ENCODE results near the gene ATP6V0A1. TPM values are rescaled to one million over a fixed set of nuclear protein-coding genes. Genes with fewer than 3 reads are reported as not detected.
A peak's percentile ranks its signal among the peaks of the same experiment; 100 is the strongest.

ATP6V0A1 gene
- total RNA-seq, 2 donors from 2014 or later = 6.7 to 13.9 TPM

DNA sequence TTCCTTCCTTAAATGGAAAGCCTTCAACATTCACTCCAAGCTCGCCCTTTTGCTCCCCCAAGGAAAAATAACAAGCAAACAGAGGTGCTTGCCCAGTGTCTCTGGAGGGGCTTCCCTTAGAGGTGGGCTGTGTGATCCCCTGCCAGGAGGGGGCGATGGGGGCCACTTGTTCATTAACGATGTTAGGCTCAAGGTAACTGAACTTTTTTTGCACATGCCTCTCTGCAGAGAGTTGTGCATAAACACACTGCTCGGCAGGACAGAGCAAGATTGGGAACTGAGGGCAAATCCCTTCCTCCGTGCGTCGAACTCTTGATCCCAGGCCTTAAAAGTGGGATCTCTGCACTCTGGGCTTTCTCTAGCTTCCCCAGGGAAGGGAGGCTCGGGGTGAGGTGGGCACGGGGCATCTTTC is 61.9 kb downstream of the ATP6V0A1 start:
- Mint-ChIP-seq H3K4me1 (ENCODE audit: low read depth in 2 of 2) (peaks cover 23 to 27% of the 10 kb centered on the region in 2 donors), H3K4me3 (no peak overlapping the region), H3K9me3 (no peaks in the 10 kb centered on the region), H3K36me3 (no peaks in the 10 kb centered on the region), H3K27ac (no peak overlapping the region), H3K27me3 (peaks cover 29 to 42% of the 10 kb centered on the region in 2 donors)
- ATAC-seq (no peak), DNase-seq (ENCODE audit: low spot score) (no peak)

DNA sequence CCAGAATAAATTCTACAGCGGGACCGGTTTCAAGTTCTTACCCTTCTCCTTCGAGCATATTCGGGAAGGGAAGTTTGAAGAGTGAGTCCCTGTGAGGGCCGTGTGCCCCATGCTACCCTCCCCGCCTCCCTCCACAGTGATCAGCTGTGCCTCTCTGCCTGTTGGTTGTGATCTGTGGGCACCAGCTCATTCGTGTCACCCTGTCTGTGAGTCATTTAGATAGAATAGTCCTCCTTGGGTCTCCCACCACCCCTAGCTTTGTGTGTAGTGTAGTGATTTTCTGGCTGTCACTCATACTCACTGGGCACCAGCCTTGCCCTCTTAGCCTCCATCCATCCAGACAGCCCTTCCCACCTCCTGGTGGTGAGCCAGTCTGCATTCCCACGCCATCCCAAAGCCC is 62.4 kb downstream of the ATP6V0A1 start:
- Mint-ChIP-seq H3K4me1 (ENCODE audit: low read depth in 2 of 2) (peaks cover 23 to 28% of the 10 kb centered on the region in 2 donors), H3K36me3 (no peaks in the 10 kb centered on the region), H3K27me3 (peaks cover 29 to 42% of the 10 kb centered on the region in 2 donors), H3K27ac (no peak overlapping the region), H3K9me3 (no peaks in the 10 kb centered on the region), H3K4me3 (no peak overlapping the region)
- ATAC-seq (peak in 1 of 2 donors; percentile 59), DNase-seq (ENCODE audit: low spot score) (no peak)

DNA sequence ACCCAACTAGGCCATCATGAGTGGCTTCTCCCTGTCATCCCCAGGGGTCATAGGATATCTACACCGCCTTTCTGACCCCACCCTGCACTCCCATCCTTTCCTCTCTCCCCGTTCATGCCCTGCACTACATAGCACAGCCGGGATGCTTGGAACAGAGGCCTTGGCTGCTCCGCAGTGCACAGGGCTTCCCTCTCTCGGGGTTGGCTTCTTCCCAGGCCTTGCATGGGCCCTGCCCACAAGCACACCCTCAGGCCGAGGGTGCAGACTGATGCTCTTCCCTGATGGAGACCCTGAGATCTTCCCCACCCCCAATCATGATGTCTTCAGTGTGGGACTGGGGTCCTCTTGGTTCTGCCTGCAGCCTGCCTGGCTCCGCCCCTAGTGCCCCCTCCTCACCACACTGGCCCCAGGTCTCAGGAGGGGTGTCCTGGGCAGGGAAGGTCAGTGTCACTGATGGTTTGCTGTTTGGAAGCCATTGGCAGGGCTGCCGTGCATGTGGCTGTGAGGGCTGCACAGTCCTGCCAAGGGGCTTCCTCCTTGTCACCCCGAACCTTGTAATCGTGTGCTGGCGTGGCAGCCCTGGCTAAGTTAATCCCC is 63.1 kb downstream of the ATP6V0A1 start:
- H3K27me3 Mint-ChIP-seq = peaks cover 26 to 35% of the 10 kb centered on the region in 2 donors
- ATAC-seq = no peak
- H3K4me1 Mint-ChIP-seq (ENCODE audit: low read depth in 2 of 2) = peaks cover 23 to 30% of the 10 kb centered on the region in 2 donors
- no peak overlapping the region for H3K4me3 Mint-ChIP-seq
- no peaks in the 10 kb centered on the region for H3K9me3 Mint-ChIP-seq
- H3K36me3 Mint-ChIP-seq = no peaks in the 10 kb centered on the region
- DNase-seq (ENCODE audit: low spot score) = no peak
- no peak overlapping the region for H3K27ac Mint-ChIP-seq

DNA sequence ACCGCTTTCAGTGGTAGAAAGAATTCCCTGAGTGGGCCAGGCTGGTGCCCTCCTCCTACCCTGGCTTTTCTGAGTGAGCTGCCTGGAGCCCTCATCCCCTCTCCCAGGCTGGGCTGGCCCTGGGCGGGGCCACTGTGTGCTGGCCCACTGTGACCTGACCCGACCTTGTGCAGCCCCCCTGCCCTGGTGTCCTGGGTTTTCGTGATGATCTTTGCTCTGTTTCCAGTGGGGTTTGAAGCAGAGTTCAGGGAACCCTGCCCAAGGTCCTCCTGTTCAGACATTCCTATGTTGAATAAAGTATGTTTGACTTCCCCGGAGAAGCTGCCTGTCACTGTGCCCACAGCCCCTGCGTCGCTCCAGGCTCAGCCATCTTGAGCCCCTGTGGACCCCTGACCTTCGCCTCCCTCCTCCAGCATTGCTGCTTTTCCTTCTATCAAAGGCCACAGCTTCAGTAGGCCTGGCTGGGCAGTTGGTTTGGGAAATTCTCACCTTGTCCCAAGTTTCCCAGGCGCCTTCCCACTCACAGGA is 63.6 kb downstream of the ATP6V0A1 start:
- H3K36me3 Mint-ChIP-seq = no peaks in the 10 kb centered on the region
- ATAC-seq (no peak), DNase-seq (ENCODE audit: low spot score) (no peak)
- peaks cover 26 to 35% of the 10 kb centered on the region in 2 donors for H3K27me3 Mint-ChIP-seq
- no peak overlapping the region for H3K27ac Mint-ChIP-seq
- no peak overlapping the region for H3K4me3 Mint-ChIP-seq
- H3K9me3 Mint-ChIP-seq = no peaks in the 10 kb centered on the region
- H3K4me1 Mint-ChIP-seq (ENCODE audit: low read depth in 2 of 2) = peaks cover 26 to 32% of the 10 kb centered on the region in 2 donors

DNA sequence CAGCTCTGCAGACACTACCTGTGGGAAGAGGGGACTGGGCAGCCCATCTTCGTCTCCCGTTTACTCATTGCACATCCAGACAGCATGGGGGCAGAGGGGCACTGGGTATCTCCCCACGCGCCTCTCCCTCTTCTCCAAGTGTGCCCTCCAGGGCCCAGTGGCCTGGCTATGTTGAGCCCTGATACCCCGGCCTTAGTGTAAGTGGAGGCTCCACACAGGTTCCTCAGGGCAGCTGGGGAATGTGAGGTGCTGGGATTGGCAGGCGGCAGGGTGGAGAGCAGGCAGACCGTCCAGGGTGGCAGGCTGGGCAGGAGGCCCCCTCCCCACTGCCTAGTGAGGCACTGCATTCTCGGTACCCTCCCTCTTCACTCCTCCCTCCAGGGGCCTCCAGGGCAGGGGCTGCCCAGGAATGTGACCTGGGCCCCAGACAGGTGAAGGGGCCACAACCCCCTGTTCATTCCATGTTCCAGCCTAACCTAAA is 64.2 kb downstream of the ATP6V0A1 start:
- ATAC-seq (no peak), DNase-seq (ENCODE audit: low spot score) (no peak)
- Mint-ChIP-seq H3K9me3 (no peaks in the 10 kb centered on the region), H3K4me1 (ENCODE audit: low read depth in 2 of 2) (peaks cover 25 to 29% of the 10 kb centered on the region in 2 donors), H3K4me3 (no peak overlapping the region), H3K27ac (no peak overlapping the region), H3K27me3 (peaks cover 24 to 35% of the 10 kb centered on the region in 2 donors), H3K36me3 (no peaks in the 10 kb centered on the region)

DNA sequence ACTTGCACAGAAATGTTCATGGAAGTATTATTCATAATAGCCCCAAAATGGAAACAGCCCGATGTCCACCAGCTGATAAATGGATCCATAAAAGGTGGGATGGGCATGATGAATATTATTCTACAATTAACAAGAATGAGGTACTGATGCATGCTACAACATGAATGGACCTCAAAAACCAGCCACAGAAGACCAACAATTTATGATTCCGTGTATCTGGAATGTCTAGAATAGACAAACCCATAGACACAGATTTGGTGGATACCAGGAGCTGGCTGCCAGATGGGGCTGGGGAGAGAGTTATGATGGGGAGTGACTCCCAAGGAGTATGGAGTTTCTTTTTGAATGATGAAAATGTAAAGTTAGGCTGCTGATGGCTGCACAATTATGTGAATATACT is 66.5 kb downstream of the ATP6V0A1 start:
- DNase-seq (ENCODE audit: low spot score) = no peak
- Mint-ChIP-seq H3K27me3 (peaks cover 18 to 24% of the 10 kb centered on the region in 2 donors), H3K9me3 (no peaks in the 10 kb centered on the region), H3K36me3 (no peaks in the 10 kb centered on the region), H3K4me3 (no peak overlapping the region), H3K27ac (no peak overlapping the region), H3K4me1 (ENCODE audit: low read depth in 2 of 2) (peaks cover 31 to 32% of the 10 kb centered on the region in 2 donors)
- ATAC-seq = no peak

DNA sequence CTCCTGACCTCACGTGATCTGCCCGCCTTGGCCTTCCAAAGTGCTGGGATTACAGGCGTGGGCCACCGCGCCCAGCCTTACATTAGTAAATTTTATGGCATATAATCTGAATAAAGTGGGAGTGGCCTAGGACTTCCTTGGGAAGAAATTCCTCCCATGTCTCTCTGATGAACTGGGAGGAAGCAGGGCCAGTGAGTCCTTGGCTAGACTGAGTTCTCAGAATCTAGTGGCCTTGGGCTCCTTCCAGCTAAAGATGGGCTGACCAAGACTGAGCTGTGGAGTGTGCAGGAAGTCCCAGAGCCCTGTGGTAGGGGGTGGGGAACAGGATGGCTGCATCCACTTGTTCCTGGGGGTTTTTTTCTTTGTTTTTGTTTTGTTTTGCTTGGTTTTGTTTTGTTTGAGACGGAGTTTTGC is 67.4 kb downstream of the ATP6V0A1 start:
- ATAC-seq = no peak

DNA sequence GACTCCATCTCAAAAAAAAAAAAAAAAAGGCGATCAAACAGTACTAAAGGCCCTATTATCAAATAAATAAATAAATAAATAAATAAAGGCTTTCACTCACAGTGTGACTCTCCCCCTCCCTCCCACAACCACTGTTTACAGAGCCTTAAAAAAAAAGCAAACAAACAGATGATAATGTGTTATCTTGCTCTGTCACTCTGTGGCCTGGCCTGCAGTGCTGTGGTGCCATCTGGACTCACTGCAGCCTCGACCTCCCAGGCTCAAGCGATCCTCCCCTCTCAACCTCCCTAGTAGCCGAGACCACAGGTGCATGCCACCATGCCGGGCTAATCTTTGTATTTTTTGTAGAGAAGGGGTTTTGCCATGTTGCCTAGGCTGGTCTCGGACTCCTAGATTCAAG is 69.3 kb downstream of the ATP6V0A1 start:
- Mint-ChIP-seq H3K27ac (no peak overlapping the region), H3K9me3 (no peaks in the 10 kb centered on the region), H3K4me3 (no peak overlapping the region), H3K4me1 (ENCODE audit: low read depth in 2 of 2) (peaks cover 37 to 49% of the 10 kb centered on the region in 2 donors), H3K27me3 (peaks cover 3 to 5% of the 10 kb centered on the region in 2 donors), H3K36me3 (no peaks in the 10 kb centered on the region)
- ATAC-seq = no peak
- DNase-seq (ENCODE audit: low spot score) = no peak

More for the DNA sequence above, 67.4 kb downstream of the ATP6V0A1 start:
- no peak for DNase-seq (ENCODE audit: low spot score)
- H3K4me3 Mint-ChIP-seq = no peak overlapping the region
- peaks cover 11 to 16% of the 10 kb centered on the region in 2 donors for H3K27me3 Mint-ChIP-seq
- H3K27ac Mint-ChIP-seq = no peak overlapping the region
- no peaks in the 10 kb centered on the region for H3K36me3 Mint-ChIP-seq
- peaks cover 35 to 40% of the 10 kb centered on the region in 2 donors for H3K4me1 Mint-ChIP-seq (ENCODE audit: low read depth in 2 of 2)
- no peaks in the 10 kb centered on the region for H3K9me3 Mint-ChIP-seq

DNA sequence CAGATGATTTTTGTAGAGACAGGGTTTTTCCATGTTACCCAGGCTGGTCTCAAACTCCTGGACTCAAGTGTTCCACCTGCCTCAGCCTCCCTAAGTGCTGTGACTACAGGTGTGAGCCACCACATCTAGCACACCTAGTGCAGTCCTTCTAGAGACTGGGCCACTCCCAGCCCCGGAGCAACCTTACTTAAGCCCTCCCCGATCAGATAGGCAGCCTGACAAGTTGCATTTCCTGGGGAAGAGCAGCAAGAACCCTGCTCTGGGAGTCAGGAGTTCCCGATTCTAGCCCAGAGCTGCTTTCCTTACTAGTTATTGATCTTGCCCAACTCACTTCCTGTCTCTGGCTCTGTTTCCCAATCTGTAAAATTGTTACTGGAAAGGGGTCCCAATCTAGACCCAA is 70.4 kb downstream of the ATP6V0A1 start:
- Mint-ChIP-seq H3K36me3 (no peaks in the 10 kb centered on the region), H3K27ac (no peak overlapping the region), H3K9me3 (no peaks in the 10 kb centered on the region), H3K27me3 (peaks cover 3 to 5% of the 10 kb centered on the region in 2 donors), H3K4me3 (no peak overlapping the region), H3K4me1 (ENCODE audit: low read depth in 2 of 2) (peaks cover 40 to 46% of the 10 kb centered on the region in 2 donors)
- DNase-seq (ENCODE audit: low spot score) (no peak), ATAC-seq (no peak)

DNA sequence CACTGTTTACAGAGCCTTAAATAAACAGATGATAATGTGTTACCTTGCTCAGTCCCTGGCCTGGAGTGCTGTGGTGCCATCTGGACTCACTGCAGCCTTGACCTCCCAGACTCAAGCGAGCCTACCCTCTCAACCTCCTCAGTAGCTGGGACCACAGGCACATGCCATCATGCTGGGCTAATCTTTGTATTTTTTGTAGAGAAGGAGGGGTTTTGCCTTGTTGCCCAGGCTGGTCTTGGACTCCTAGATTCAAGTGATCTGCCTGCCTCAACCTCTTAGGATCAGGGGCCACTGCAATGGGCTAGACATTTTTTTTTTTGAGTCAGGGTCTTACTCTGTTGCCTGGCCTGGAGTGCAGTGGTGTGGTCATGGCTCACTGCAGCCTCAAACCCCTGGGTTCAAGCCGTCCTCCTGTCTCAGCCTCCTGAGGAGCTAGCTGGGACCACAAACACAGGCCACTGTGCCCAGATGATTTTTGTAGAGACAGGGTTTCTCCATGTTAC is 72.3 kb downstream of the ATP6V0A1 start:
- Mint-ChIP-seq H3K27me3 (no peaks in the 10 kb centered on the region), H3K4me1 (ENCODE audit: low read depth in 2 of 2) (peaks cover 37 to 44% of the 10 kb centered on the region in 2 donors), H3K9me3 (no peaks in the 10 kb centered on the region), H3K4me3 (peak overlapping the region; percentile 79), H3K27ac (peak overlapping the region in 1 of 2 donors; percentile 62), H3K36me3 (no peaks in the 10 kb centered on the region)
- DNase-seq (ENCODE audit: low spot score) (no peak), ATAC-seq (no peak)

DNA sequence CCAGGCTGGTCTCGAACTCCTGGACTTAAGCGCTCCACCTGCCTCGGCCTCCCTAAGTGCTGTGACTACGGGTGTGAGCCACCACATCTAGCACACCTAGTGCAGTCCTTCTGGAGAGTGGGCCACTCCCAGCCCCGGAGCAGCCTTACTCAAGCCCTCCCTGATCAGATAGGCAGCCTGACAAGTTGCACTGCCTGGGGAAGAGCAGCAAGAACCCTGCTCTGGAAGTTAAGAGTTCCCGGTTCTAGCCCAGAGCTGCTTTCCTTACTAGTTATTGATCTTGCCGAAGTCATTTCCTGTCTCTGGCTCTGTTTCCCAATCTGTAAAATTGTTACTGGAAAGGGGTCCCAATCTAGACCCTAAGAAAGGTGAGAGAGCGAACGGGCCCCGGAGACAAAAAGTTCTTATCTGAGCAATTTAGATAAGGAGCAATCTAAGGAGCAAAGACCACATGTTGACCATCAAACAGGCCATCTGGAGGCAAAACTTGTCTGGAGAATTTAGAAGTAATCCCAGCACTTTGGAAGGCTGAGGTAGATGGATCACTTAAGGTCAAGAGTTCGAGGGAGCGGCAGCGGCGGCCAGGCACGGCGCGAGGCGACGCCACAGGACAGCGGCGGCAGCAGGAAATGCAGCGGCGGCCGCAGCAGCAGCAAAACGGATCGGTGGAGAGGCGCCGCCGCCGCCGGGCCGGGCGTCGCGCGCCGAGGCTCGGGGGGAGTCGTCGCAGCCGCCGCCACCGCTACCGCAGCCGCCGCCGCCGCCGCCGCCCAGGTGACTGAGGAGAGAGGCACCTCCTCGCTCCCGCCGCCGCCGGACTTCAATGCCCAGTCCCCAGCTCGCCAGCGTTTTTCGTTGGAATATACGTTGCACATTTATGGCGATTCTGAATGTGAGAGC is 73.0 kb downstream of the ATP6V0A1 start:
- H3K4me3 Mint-ChIP-seq = peak overlapping the region; percentile 79
- H3K36me3 Mint-ChIP-seq = no peaks in the 10 kb centered on the region
- ATAC-seq = peak; percentile 32 to 43
- peaks cover 37 to 48% of the 10 kb centered on the region in 2 donors for H3K4me1 Mint-ChIP-seq (ENCODE audit: low read depth in 2 of 2)
- DNase-seq (ENCODE audit: low spot score) = peak; percentile 76
- H3K27ac Mint-ChIP-seq = peak overlapping the region; percentile 62 to 78
- no peaks in the 10 kb centered on the region for H3K9me3 Mint-ChIP-seq
- H3K27me3 Mint-ChIP-seq = no peaks in the 10 kb centered on the region

DNA sequence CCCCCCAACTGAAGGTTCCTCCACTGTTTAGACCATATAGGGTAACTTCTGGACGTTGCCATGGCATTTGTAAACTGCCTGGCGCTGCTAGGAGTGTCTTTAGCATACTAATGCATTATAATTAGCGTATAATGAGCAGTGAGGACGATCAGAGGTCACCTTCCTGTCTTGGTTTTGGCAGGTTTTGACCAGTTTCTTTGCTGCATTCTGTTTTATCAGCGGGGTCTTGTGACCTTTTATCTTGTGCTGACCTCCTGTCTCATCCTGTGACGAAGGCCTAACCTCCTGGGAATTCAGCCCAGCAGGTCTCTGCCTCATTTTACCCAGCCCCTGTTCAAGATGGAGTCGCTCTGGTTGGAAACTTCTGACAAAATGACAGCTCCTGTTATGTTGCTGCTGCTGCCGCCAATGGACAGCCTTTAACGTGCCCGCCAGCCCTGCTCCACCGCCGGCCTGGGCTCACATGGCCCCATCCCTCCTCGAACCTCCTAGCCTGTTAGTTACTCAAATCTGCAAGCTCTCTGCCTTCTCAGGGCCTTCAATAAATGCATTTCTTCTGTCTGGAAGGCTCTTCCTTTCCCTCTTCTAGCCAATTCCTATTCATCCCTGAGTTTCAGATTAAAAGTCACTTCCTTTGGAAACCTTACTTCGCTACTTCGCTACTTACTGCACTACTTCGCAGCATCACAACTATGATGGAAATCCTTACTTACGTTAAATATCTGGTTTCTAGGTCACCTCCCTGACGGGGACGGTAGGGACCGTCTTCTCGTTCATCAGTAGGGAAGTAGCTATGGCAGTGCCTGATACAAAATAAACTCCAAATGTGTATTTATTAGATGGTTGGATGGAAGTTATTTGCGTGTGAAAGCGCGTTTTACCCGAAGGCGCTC is 76.7 kb downstream of the ATP6V0A1 start:
- no peaks in the 10 kb centered on the region for H3K9me3 Mint-ChIP-seq
- DNase-seq (ENCODE audit: low spot score) (no peak), ATAC-seq (peak in 1 of 2 donors; percentile 0)
- peak overlapping the region; percentile 68 to 83 for H3K27ac Mint-ChIP-seq
- H3K4me1 Mint-ChIP-seq (ENCODE audit: low read depth in 2 of 2) = peaks cover 34 to 39% of the 10 kb centered on the region in 2 donors
- H3K4me3 Mint-ChIP-seq = peak overlapping the region; percentile 88
- no peaks in the 10 kb centered on the region for H3K27me3 Mint-ChIP-seq
- H3K36me3 Mint-ChIP-seq = no peaks in the 10 kb centered on the region

DNA sequence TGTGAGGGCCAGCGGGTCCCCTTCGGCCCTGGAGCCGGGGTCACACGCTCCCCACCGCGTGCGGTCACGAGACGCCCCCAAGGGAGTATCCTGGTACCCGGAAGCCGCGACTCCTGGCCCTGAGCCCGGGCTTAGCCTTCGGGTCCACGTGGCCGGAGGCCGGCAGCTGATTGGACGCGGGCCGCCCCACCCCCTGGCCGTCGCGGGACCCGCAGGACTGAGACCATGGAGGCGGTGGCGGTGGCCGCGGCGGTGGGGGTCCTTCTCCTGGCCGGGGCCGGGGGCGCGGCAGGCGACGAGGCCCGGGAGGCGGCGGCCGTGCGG is 77.3 kb downstream of the ATP6V0A1 start, which contains the start of gene NAGLU:
Gene NAGLU, plus strand, starts transcription at position 194 of the 324 bp plus-strand sequence. Its CDS starts 32 bp downstream, at position 226.
- Mint-ChIP-seq H3K27ac (peak within 1 kb of the TSS; percentile 68 to 83), H3K9me3 (no peaks in the 10 kb centered on the region), H3K4me3 (peak within 1 kb of the TSS; percentile 88), H3K36me3 (no peaks in the 10 kb centered on the region), H3K27me3 (no peaks in the 10 kb centered on the region), H3K4me1 (ENCODE audit: low read depth in 2 of 2) (peaks cover 33 to 35% of the 10 kb centered on the region in 2 donors)
- DNase-seq (ENCODE audit: low spot score) = peak; percentile 94
- peak; percentile 96 for ATAC-seq
